Tibial artery (tissue), 4 donors: ENCODE results near the gene C11orf24.

Experiments used
- DNase-seq, 2 donors: peaks; one replicate each; pipeline ENCODE4 v3.0.0-alpha.2; 2019
- H3K27ac ChIP-seq, 2 donors: fragments of 200-600 bp; sonication (generic) in 1 of 2; 1 replicate in 1 of 2; 2 replicates in 1 of 2; pipeline ENCODE4 v1.5.1; 2018 to 2019; ENCODE audit warnings: mild to moderate bottlenecking in 1 of 2
- H3K27me3 ChIP-seq, 2 donors: fragments of 200-600 bp; sonication (generic) in 1 of 2; one replicate each; pipeline versions ENCODE4 v1.5.1 to v1.6.0; 2016 to 2019
- H3K36me3 ChIP-seq, 3 donors: fragments of 200-600 bp; sonication (generic) in 2 of 3; one replicate each; pipeline ENCODE4 v1.5.1; 2016 to 2019; ENCODE audit warnings: mild to moderate bottlenecking in 2 of 3
- H3K4me1 ChIP-seq, 4 donors: fragments of 200-600 bp; sonication (generic) in 2 of 4; 1 replicate in 3 of 4; 2 replicates in 1 of 4; pipeline ENCODE4 v1.5.1; 2016 to 2019
- H3K4me3 ChIP-seq, 2 donors: fragments of 200-600 bp; sonication (generic) in 1 of 2; 1 replicate in 1 of 2; 2 replicates in 1 of 2; pipeline ENCODE4 v1.5.1; 2018 to 2019; ENCODE audit warnings: mild to moderate bottlenecking in 2 of 2
- H3K9me3 ChIP-seq, 3 donors: fragments of 200-600 bp; sonication (generic) in 1 of 3; one replicate each; pipeline ENCODE4 v1.5.1; 2016 to 2019
- intact Hi-C: fragments of 100-400 bp; cut with DNase I; formaldehyde crosslinking; loops from one replicate; pipeline ENCODE4 v1.15.0; 2023; ENCODE audit warnings: low total_unique reads
- TF ChIP-seq, protein P1 (sequence below), 2 experiments: fragments of 200-600 bp in 1 of 2; fragments of 450-650 bp in 1 of 2; IDR thresholded peaks; one replicate each; pipeline ENCODE4 v1.5.1; 2017 to 2019; ENCODE audit warnings: antibody characterized with exemption in 2 of 2, mild to moderate bottlenecking in 1 of 2, moderate library complexity in 1 of 2

The C11orf24 gene

DNA sequence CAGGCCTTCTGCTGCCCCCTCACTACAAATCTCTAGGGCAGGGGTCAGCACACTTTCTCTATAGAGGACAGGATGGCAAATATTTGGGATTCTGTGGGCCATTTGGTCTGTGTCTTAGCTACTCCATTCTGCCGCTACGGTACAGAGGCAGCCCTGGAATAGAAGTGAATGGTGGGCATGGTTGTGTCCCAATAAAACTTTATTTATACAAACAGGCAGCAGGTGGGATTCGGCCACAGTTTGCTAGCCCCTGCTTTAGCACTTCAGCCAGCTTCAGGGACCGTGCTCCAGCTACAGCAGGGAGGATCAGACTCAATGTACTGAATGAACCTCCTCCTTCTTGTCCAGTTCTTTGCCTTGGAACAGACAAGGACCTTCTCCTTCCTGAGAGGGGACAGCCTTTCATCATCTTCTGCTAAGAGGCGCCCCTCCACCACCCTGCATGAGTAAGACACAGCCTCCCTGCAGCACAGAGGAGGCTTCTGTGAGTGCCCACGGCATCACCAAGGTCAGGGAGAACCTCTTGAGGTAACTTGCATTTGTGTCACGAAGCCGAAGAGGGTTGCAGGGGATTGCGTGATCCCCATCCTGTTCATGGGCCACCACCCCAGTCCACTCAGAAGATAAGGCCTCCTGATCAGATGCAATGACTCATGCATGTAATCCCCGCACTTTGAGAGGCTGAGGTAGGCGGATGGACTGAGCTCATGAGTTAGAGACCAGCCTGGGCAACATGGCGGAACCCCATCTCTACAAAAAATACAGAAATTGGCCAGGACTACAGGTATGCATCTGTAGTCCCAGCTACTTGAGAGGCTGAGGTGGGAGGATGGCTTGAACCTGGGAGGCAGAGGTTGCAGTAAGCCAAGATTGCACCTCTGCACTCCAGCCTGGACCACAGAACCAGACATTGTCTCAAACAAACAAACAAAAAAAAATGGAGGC is 4.6 kb downstream of the C11orf24 start:
- H3K4me1 ChIP-seq, result peaks cover 0 to 36% (median 17%) of the 10 kb centered on the region in 4 donors
- no peaks in the 10 kb centered on the region for H3K27me3 ChIP-seq
- H3K4me3 ChIP-seq, result no peak overlapping the region
- intact Hi-C loops, result no loop called here
- no peak for DNase-seq
- H3K27ac ChIP-seq, result no peak overlapping the region
- TF ChIP-seq, protein P1, sequence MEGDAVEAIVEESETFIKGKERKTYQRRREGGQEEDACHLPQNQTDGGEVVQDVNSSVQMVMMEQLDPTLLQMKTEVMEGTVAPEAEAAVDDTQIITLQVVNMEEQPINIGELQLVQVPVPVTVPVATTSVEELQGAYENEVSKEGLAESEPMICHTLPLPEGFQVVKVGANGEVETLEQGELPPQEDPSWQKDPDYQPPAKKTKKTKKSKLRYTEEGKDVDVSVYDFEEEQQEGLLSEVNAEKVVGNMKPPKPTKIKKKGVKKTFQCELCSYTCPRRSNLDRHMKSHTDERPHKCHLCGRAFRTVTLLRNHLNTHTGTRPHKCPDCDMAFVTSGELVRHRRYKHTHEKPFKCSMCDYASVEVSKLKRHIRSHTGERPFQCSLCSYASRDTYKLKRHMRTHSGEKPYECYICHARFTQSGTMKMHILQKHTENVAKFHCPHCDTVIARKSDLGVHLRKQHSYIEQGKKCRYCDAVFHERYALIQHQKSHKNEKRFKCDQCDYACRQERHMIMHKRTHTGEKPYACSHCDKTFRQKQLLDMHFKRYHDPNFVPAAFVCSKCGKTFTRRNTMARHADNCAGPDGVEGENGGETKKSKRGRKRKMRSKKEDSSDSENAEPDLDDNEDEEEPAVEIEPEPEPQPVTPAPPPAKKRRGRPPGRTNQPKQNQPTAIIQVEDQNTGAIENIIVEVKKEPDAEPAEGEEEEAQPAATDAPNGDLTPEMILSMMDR (IDR thresholded peaks at IDR 0.05), result no peak
- H3K36me3 ChIP-seq, result peaks cover 28 to 58% (median 51%) of the 10 kb centered on the region in 3 donors
- no peaks in the 10 kb centered on the region for H3K9me3 ChIP-seq

DNA sequence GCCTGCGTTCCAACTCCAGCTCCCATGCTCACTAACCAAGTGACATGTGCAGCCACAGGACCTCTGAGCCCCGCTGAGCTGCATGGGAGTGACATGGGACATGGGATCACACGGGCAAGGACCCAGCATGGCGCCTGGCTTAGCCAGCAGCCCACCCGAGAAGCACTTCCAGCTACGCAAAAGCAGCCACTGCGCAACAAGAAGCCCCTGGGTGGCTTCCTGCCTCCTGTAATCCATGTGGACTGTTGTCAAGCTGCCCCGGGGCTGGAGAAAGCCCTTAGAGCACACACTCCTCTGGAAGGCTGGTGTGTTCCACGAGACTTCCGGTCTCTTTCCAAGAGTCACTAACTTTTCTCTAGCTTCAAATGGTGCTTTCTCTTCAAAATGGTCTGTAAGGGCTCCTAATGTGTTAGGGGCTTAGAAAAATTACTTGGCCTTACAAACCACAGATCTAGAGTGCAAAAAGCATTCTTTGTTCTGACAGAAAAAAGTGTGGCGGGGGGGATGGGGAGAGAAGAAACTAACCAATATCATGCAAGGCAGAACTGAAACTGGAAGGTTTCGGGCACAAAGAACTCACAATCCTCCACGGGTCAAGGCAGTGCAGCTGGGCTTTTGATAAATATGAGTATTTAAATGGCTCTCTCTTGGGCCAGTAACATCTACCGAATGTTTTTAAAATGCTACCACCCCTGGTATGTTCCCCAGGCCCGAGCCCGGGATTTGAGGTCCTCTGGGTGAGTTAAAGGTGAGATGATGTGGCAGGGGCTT is 5.5 kb downstream of the C11orf24 start:
- intact Hi-C loops, result no loop called here
- no peak overlapping the region for H3K27ac ChIP-seq
- no peaks in the 10 kb centered on the region for H3K9me3 ChIP-seq
- H3K36me3 ChIP-seq, result peaks cover 37 to 67% (median 60%) of the 10 kb centered on the region in 3 donors
- DNase-seq, result no peak
- H3K27me3 ChIP-seq, result no peaks in the 10 kb centered on the region
- H3K4me3 ChIP-seq, result no peak overlapping the region
- TF ChIP-seq, protein P1 (IDR thresholded peaks at IDR 0.05), result no peak
- peaks cover 0 to 36% (median 17%) of the 10 kb centered on the region in 4 donors for H3K4me1 ChIP-seq

DNA sequence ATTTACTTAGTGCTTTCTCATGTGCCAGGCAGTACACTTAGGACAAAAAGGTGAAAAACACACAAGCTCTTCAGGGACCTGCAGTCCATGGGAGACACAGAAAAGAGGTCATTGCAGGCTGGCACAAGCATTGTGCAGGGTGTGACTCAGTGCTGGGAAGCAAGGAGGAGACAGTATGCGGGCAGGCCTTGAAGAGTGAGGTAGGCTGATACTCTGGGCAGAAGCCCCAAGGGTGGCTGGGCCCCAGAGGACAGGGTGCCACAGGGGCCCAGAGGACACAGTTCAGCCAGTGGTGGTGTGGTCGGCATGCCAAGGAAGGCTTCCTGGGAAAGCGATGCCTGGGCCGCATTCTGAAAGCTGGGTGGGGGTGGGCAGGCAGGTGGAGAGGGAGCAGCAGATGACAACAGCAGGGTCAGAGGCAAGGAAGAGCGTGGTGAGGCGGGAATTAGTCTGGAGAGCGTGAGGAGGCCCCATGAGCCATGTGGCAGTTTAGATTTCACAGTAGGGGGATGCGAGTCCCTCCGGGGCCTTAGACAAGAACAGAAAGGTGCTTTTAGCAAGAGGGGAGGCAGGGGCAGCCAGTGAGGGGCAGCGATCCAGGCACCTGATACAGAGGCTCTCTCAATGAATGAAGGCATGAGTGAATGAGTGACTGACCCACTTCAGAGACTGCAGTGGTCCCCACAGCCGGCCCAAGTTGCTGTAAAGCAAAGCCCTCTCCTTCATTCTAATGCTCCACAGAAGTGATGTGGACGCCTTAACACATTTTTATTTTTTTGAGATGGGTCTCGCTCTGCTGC is 6.8 kb downstream of the C11orf24 start:
- Histone ChIP-seq H3K4me1 (peaks cover 0 to 25% (median 7%) of the 10 kb centered on the region in 4 donors), H3K4me3 (no peak overlapping the region), H3K9me3 (no peaks in the 10 kb centered on the region), H3K27ac (no peak overlapping the region), H3K36me3 (peaks cover 40 to 80% (median 67%) of the 10 kb centered on the region in 3 donors), H3K27me3 (no peaks in the 10 kb centered on the region)
- DNase-seq, result no peak
- intact Hi-C loops, result no loop called here
- TF ChIP-seq, protein P1 (IDR thresholded peaks at IDR 0.05), result no peak

DNA sequence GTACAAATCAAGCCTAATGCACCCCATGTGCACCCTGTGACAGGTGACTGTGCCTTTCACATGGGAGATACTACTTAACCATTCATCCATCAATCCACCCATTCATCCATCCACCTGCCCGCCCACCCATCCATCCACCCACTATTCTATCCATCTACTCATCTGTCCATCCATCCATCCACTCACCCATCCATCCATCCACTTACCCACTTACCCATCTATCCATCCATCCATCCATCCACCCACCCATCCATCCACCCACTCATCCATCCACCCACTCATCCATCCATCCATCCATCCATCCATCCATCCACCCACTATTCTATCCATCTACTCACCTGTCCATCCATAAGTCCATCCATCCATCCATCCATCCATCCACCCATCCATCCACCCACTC is 7.5 kb downstream of the C11orf24 start:
- peaks cover 40 to 80% (median 67%) of the 10 kb centered on the region in 3 donors for H3K36me3 ChIP-seq

More for the DNA sequence above, 7.5 kb downstream of the C11orf24 start:
- DNase-seq, result no peak
- H3K27me3 ChIP-seq, result no peaks in the 10 kb centered on the region
- no peaks in the 10 kb centered on the region for H3K9me3 ChIP-seq
- intact Hi-C loops, result no loop called here
- H3K4me3 ChIP-seq, result no peak overlapping the region
- TF ChIP-seq, protein P1 (IDR thresholded peaks at IDR 0.05), result no peak
- no peak overlapping the region for H3K27ac ChIP-seq
- H3K4me1 ChIP-seq, result peaks cover 0 to 18% (median under 1%) of the 10 kb centered on the region in 4 donors
